Measurements from ENCODE around the gene SLC37A4. TPM values are rescaled to one million over a fixed set of nuclear protein-coding genes. Genes with fewer than 3 reads are reported as not detected.

SLC37A4 gene
- total RNA-seq, 4 donors from 2014 or later, result 14.0 to 25.4 (median 19.5) TPM

DNA sequence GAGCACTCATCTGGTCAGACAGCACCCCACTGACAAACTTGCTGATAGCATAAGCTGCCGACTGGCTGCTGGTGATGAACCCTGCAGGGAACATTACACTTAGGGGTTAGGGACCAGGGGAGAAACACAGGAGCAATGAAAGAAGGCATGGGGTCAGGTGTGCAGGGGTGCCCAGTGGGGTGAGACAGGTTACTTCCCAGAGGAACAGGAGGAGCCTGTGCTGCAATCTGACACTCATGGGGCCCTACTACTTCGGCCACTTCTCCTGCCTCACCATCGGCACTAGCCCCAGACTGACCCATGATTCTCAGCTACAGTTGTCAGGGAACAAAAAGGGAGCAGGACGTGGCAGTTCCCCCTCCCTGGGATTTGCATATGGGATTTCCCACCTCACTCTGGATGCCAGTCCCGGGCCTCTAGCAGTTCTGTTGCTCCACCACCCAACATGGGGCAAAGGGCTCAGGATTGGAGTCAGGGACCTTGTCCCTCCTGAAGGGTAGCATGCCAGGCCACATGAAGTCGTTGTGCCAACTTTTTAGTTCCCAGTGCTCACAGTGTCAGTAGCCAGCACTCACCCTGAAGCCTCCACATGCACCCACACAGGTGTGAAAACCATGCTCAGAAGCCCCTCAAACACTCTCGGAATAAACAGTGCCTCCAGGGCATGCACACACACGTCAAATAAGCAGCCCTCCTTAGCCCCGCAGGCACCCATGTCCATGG is 2.2 kb downstream of the SLC37A4 start:
- no peak overlapping the region for H3K4me3 ChIP-seq (ENCODE audit: low read depth, poor library complexity, severe bottlenecking)
- TF ChIP-seq, protein P1, sequence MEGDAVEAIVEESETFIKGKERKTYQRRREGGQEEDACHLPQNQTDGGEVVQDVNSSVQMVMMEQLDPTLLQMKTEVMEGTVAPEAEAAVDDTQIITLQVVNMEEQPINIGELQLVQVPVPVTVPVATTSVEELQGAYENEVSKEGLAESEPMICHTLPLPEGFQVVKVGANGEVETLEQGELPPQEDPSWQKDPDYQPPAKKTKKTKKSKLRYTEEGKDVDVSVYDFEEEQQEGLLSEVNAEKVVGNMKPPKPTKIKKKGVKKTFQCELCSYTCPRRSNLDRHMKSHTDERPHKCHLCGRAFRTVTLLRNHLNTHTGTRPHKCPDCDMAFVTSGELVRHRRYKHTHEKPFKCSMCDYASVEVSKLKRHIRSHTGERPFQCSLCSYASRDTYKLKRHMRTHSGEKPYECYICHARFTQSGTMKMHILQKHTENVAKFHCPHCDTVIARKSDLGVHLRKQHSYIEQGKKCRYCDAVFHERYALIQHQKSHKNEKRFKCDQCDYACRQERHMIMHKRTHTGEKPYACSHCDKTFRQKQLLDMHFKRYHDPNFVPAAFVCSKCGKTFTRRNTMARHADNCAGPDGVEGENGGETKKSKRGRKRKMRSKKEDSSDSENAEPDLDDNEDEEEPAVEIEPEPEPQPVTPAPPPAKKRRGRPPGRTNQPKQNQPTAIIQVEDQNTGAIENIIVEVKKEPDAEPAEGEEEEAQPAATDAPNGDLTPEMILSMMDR (IDR thresholded peaks at IDR 0.05), result no peak
- no peak for TF ChIP-seq POLR2A (IDR thresholded peaks at IDR 0.05)
- 64 to 65% methylated on average over 7 to 9 of the region's 9 CpGs for WGBS, 2 donors
- DNase-seq (ENCODE audit: low spot score in 2 of 2), result no peak
- intact Hi-C loops (cut with DNase I; ENCODE audit: low total_unique reads), result no loop called here

DNA sequence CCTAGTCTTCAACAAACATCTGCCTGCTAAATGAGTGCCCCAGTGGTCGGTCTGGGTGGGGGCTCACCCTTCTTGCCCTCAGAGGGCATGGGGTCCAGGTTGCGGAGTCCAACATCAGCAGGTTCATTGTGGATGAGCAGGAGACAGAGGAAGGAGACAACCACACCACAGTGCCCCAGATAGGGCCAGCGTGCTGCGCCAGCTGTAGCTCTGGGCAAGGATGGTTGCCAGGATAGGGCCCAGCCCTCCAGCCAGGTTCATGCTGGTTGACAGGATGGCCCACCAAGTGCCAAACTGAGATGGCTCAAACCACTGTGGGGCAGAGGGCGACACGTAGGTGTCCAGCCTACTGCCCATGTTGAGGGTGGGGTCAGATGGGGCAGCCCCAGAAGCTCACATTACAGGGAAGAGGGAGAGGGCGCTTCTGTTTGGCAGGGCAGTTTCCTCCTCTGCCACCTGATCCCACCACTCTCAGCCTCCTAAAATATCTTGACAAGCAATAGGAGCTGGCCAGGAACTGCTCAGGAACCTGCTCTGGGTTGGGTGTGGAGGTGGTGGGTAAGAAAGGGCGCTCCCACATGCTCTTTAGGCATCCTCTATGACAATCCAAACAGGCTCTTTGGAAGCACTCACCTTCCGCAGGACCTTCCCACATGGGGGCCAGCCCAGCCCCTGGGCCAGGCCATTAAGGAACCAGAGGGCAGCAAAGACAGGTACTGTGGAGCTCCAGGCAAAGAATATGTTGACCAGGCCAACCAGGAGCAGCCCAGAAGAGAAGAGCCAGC is 2.9 kb downstream of the SLC37A4 start:
- no peak overlapping the region for H3K4me3 ChIP-seq (ENCODE audit: low read depth, poor library complexity, severe bottlenecking)
- no peak for TF ChIP-seq POLR2A (IDR thresholded peaks at IDR 0.05)
- TF ChIP-seq, protein P1 (IDR thresholded peaks at IDR 0.05), result no peak
- 95% methylated on average over 9 of the region's 9 CpGs for WGBS, 2 donors
- intact Hi-C loops (cut with DNase I; ENCODE audit: low total_unique reads), result no loop called here
- no peak for DNase-seq (ENCODE audit: low spot score in 2 of 2)

DNA sequence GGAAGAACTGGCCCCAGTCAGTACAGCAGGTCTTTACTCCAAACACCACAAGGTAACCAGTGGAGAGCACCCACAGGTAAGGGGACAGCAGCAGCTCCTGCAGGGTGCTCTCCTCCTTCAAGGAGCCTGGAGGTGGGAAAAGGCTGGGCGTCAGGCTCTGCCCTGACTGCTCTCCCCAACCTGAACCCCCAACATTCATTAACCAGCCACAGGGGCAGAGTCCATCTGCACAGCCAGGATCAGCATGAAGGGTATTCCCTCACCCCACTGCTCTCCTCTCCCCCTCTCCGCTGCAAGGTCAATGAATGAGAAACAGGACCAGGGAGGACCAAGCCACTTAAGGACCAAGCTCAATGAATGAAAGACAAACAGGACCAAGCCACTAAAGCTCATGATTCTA is 3.7 kb downstream of the SLC37A4 start:
- WGBS, 2 donors, result 85 to 100% methylated on average over 2 of the region's 2 CpGs
- TF ChIP-seq POLR2A (IDR thresholded peaks at IDR 0.05), result no peak
- TF ChIP-seq, protein P1 (IDR thresholded peaks at IDR 0.05), result no peak
- H3K4me3 ChIP-seq (ENCODE audit: low read depth, poor library complexity, severe bottlenecking), result no peak overlapping the region
- no peak for DNase-seq (ENCODE audit: low spot score in 2 of 2)
- intact Hi-C loops (cut with DNase I; ENCODE audit: low total_unique reads), result no loop called here

DNA sequence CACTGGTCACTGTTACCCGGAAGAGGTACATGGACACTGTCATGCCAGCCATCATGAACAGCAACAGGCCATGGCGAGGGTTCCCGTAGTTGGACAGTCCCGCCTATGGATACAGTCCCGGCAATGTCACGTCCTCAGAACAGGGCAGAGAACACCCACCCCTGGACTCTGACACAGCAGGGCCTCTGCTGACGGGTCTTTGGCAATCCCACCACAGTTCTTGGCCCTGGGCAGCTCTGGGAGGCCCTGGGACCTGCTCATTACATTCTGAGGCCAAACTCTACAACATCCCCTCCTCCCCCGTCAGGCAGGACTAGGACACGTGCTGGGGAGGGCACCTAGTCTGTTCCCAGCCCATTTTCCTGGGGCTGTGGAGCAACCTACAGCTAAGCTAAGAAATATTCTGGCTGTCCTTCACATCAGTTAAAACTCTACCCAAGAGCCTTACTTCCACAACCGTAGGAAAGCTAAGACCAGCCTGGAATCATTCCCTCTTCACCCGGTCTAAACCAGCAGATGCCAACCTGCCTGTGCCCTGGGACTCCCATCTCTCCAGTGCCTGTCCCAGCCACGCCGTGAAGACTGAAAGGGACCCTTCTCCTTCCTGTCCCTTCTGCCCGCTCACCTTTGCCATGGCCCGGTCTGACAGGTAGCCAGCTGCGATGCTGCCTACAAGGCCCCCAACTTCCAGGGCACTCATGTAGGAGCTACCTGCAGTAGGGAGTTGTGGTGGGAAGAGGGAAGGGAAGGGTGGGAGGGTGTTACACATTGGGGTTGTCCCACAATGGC is 4.5 kb downstream of the SLC37A4 start:
- 83 to 91% methylated on average over 16 of the region's 16 CpGs for WGBS, 2 donors

DNA sequence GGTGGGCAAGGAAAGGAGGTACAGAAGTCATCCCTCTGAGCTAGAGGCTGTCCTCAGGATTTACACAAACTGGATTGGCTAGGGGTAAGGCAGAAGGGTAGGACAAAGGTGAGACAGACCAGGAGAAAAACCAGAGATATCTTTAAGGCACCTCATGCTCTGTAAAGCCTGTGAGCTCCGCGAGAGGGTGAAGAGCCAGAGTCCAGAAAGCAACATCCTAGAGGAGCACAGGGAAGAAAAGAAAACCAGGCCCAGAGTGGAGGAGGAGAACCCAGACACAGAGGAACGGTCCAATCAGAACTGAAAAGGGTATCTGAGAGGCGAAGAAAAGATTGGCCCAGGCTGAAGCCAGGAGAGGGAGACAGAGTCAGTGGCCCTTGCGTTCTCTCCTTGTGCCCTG is 5.1 kb downstream of the SLC37A4 start:
- H3K4me3 ChIP-seq (ENCODE audit: low read depth, poor library complexity, severe bottlenecking), result no peak overlapping the region
- DNase-seq (ENCODE audit: low spot score in 2 of 2), result no peak
- WGBS, 2 donors, result 92 to 93% methylated on average over 5 of the region's 5 CpGs
- intact Hi-C loops (cut with DNase I; ENCODE audit: low total_unique reads), result no loop called here
- no peak for TF ChIP-seq POLR2A (IDR thresholded peaks at IDR 0.05)
- TF ChIP-seq, protein P1 (IDR thresholded peaks at IDR 0.05), result no peak

More for the DNA sequence above, 4.5 kb downstream of the SLC37A4 start:
- no peak for DNase-seq (ENCODE audit: low spot score in 2 of 2)
- intact Hi-C loops (cut with DNase I; ENCODE audit: low total_unique reads), result no loop called here
- no peak overlapping the region for H3K4me3 ChIP-seq (ENCODE audit: low read depth, poor library complexity, severe bottlenecking)
- TF ChIP-seq, protein P1 (IDR thresholded peaks at IDR 0.05), result no peak
- TF ChIP-seq POLR2A (IDR thresholded peaks at IDR 0.05), result no peak
